ENCODE measurements around the gene ARMCX5.

ARMCX5 gene

DNA sequence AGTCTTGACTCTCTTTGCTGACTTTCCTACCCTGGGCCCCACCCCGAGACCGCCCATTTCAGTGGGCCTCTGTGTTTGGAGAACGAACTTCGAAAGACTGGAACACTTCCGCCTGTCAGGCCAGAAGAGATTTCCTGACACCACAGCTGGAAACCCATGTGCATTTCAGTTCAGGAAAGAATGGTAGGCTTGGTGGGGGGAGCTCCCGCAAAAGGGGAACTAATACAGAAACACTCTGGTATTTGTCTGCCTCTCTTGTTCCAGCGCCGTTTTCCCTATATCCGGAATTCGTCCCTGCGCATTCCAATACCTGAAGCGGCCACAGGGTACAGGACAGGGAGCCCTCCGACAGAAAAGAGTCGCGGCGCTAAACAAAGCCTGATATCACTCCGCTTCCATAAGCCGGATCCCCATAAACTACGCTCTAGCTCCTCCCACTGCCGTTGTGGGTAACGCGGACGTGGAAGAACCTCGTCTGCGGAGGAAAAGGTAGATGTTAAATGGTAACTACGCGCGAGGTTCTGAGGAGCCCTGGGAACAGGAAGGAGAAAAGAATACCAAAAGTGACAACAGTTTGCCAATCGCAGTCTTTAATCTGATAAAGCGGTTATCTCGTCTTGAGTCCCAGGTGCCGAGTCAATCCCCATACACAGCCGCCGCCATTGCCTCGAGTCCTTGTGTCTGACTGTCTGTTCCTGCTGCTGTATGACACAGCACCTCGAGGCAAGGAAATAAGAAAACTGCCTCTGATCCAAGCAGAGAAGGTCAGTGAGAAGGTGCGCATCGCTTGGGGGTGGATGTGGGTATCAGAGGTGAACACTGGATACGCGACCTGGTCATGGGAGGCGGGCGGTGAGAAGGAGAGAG, at the start of gene ARMCX5:
TSS of gene ARMCX5 (plus strand) at position 432 of the 867 bp plus-strand sequence. CDS start 2,627 bp downstream, outside the sequence.
- peak; percentile 62 to 64 for DNase-seq

DNA sequence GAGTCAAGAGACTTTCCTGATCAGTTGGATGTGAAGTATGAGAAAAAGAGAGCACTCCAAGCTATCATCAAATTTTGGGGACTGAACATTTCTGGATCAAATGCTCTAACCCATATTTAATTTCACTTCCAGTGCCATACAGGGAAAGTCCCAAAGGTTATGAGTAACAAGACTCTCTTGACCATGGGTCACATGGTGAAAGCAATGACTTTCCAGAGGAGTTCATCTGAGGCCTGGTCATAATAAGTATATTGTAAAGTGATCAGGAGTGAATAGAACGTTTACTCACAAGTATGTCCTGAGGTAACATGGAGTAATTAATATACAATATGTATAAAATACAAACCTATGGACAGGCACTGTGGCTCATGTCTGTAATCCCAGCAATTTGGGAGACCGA, 40.7 kb upstream of the ARMCX5 start:
- no peak for DNase-seq

DNA sequence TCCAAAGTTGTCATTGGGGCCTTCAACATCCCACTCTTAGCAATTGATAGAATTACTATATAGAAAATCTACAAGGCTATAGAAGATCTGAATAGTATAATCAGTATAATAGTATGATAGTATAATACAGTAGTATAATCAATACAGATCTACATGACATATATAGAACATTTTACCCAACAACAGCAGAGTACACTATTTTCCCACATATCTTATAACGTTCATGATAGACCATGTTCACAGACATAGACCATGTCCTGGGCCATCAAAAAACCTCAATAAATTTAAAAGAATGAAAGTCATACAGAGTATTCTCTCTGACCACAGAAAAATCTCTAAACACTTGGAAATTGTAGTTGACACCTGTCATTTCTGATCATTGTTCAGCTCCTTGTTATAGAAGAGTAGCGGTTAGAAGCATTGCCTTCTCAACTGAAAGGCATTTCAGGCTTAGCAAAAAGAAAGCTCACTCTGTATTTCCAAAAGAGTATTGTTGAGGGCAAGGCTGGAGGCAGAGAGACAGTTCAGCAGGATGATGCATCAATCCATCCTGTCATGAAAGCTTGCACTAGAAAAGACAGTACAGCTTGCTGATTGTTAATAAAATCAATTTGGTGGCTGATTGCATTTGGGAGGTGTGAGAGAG, 38.8 kb upstream of the ARMCX5 start:
- DNase-seq, result no peak

DNA sequence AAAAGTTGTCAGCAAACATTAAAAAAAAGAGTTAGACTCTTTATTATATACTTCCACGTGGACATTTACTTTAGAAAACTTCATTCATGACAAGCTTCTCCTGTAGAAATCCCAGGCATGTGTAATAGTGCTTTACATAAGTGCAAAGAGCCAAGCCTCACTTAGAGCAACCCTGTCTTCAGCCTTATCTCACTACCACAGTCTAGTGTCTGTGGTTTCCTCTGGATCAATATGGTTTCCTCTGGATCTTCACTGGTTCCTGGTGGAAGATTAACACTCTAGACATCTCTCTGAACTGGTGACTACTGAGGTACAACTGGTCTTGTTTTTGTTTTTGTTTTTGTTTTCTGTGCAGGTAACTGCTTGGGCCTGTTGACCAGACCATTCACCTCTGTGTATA, 18.4 kb upstream of the ARMCX5 start:
- DNase-seq, result no peak

DNA sequence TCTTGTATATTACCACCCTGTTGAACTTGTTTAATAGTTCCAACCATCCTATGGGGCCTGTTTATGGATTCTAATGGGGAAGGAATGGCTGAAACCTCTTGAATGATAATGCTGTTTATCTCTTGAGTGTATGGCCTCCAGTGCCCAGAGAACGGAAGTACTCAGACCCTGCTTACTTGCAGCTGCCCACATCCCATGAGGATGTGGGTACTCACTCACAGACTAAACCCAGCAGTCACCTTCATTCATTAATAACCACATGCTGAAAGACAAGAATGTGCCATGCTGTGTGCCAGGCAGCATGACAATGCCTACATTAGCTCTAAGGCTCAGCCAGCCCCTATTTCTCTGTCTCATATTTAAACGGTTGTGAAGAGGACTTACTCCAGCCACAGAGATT, 5.9 kb upstream of the ARMCX5 start:
- DNase-seq, result no peak

DNA sequence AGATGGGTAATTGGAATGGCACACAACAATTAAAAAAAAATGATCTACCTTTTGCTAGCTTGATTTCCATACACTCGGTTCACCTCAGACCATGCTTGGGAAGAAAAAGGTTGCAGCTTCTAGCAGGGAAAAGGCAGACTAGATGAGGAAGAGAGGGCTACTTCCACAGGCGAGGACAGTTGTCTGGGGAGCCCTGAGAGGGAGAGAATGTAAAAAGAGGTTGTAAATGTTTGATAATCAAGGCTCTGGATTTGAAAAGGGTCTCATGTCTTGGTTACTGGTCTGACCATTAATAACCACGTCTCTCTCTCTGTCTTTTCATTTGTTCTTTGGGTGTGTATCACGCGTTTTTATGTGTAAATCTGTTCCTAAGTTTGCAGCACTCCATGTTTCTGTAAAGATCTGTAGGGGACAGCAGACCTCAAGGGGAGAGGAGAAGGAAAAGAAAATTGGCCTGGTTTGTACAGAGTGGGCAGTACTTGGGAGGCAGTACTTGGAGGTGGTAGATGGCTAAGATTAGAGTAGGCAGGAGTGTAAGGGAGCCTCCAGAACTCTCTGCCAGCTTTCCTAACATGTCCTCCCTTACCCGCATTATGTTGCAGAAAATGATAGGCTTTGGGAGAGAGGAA, 750 bp downstream of the ARMCX5 start:
- DNase-seq, result no peak

DNA sequence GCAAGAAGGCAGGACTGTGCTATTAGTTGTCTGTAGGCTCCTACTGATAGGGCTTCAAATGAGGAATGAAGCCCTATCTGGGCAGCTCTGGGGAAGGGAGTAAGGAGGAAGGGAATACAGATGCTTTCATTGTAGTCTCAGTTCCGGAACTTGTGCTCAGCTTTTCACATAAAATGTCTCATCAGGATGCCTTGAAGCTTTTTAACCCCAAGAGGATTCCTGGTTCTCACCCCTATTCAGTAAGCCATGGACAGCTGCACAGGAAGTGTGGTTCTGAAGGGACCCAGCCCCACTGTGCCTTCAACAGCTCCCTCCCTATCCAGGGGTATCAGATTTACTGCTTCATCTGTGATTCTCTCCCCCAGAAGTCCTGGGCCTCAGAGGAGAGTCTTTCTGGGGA, 5.0 kb downstream of the ARMCX5 start:
- no peak for DNase-seq

DNA sequence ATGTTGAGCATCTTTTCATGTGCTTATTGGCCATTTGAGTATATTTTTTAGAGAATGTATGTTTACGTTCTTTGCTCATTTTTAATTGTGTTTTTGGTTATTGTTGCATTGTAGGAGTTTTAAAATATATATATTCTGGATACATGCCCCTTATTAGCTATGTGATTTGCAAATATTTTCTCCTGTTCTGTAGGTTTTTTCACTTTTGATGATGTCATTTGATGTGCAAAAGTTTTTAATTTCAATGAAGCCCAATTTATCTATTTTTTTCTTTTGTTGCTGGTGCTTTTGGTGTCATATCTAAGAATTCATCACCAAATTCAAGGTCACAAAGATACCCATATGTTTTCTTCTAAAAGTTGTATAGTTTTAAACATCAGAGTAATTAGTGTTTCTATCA, 6.8 kb downstream of the ARMCX5 start:
- no peak for DNase-seq

DNA sequence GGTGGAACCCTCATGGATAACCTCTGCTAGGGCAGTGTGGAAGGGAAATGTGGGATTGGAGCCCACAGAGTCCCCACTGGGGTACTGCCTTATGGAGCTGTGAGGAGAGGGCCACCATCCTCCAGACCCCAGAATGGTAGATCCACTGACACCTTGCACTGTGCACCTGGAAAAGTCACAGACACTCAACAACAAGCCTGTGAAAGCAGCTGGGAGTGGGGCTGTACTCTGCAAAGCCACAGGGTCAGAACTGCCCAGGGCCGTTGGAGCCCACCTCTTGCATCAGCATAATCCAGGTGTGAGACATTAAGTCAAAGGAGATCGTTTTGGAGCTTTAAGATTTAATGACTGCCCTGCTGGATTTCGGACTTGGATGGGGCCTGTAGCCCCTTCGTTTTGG, 11.6 kb downstream of the ARMCX5 start:
- no peak for DNase-seq

DNA sequence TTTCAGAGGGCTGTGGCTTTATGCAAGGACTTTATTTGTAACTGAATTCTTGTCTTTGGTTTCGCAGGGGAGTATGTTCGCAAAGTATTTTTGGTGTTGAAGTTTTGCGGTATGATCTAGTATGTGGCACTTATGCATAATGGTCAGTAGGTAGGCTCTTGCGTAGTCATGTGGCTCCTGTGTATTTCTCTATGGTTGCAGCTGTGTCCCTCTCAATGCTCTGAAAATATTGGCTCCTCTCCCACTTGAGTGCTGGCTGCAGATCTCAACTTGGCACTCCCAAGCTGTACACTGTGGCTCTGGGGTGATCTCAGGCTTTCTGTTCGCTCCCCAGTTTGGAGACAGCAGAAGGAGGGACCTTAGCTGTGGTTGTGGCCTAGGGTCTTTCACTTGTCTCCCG, 24.8 kb downstream of the ARMCX5 start:
- DNase-seq, result no peak

DNA sequence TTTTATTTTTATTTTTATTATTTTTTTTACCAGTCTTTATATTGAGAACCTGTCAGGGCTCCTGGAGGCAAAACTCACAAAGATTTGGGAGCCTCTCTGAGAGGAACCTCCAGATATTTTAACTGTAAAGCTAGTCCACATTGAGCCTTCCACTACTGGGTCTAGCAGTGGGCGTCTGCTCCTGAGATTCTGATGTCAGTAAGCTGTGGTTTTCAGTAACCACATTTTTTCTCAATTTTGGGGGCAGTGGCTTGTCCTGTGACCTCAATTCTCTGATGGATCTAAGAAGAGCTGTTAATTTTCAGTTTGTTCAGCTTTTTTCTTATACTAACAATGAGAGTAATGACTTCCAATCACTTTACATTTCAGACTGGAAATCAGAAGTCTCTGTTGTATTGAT, 28.3 kb downstream of the ARMCX5 start:
- no peak for DNase-seq

DNA sequence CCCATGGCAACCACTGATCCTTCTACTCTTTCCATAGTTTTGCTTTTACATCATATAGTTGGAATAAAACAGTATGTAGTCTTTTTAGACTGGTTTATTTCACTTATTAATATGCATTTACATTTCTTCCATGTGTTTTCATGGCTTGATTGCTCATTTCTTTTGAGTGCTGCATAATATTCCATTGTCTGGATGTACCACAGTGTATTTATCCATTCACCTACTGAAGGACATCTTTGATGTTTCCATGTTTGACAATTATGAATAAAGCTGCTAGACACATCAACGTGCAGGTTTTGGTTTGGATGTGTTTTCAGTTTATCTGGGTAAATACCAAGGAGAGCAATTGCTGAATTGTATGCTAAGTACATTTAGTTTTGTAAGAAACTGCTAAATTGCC, 38.2 kb downstream of the ARMCX5 start:
- DNase-seq, result no peak

DNA sequence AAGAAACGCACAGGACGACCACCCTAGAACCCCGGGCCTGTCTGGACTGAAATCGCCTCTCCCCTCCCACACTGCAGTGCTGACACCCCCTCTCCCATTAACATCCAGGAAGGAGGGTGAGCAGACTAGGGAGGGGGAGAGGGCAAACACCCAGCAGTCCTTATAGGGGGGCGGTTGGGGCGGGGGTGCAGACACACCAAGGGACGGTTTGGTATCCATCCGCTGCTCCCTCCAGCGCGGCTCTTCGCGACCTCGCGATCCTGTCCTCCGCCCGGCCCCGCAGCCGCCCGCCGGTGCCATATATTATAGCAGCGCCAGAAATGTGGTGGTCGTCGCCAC, 51.6 kb downstream of the ARMCX5 start:
- no peak for DNase-seq

DNA sequence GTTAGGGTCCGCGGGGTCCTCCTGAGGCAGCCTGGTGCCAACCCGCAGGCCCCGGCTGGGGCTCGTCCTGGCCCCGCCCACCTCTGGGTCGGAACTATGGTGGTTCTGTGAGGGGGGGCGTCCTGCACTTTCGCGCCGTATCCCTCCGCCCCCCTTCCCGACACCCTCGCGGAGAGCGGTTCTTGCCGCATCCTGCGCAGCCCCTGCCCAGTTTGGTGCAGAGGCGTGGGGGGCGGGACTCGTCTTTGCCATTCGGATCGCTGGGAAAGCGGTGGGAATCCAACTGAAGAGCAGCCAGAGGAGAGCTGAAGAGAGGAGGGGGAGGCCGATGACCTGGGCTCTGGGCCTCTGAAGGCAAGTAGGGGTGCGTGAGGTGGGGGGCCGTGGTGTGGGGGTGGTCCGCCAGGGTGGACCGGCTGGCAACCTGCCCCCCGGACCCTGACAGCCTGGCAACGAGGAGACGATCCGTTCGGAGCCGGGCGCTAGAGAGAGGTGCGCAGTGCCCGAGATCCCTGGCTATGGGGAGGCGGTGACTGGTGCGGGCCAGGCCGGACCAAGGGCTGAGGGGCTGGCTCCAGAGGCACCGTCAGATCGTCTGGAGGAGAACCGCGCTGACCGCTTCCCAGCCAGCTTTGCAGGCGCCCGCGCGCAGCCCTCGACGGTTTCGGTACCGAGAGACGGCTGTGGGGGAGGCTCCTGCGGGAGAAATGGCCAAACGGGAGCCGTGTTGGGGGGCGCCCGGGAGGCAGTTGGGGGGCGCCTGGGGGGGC, 52.1 kb downstream of the ARMCX5 start, which contains the start of gene GPRASP1:
TSS of gene GPRASP1 (plus strand) at position 242 of the 770 bp plus-strand sequence. CDS start 2,431 bp downstream, outside the sequence.
- peak; percentile 55 to 67 for DNase-seq

DNA sequence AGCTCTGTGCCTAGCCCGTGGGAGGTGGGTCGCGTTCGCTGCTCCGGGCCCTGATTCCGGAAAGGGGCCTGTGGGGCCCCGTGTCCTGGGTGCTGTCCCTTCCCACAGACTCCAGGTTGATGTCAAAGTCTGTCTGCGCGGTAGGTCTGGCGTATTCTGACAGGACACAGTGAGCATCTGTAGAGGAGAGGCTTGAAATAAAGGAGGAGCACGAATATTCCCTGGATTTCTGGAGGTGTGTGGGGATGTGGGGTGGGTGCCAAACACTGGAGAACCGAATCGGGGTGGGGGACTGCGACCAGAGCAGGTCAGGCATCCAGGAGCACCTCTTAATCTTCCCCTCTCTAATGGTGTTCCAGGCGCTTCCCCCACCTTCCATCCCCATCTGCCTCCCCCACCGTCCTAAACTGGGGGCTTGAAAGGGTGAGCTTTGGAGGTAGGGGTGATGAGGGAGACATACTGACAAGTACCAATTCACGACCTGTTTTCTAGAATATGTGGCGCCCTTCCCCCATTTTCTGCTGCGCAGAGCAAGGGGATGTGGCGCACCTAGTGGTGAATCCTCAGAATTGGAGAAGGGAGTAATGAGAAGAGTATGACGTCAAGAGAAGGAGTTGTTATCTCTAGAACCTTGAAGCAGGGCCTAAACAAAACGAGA, 52.8 kb downstream of the ARMCX5 start:
- DNase-seq, result peak; percentile 55
